Suprapubic skin (tissue), 3 donors: ENCODE data around the gene NPAS3.

Experiments used
- EP300 ChIP-seq: sonication (generic); formaldehyde crosslinking; IDR thresholded peaks from one replicate; pipeline ENCODE4 v1.6.1; 2017; ENCODE audit warnings: antibody characterized with exemption
- POLR2A ChIP-seq, 2 donors: fragments of 450-650 bp; IDR thresholded peaks; one replicate each; pipeline ENCODE4 v1.6.1; 2017; ENCODE audit warnings: antibody characterized with exemption in 2 of 2, mild to moderate bottlenecking in 2 of 2, moderate library complexity in 2 of 2
- TF ChIP-seq, protein P1 (sequence below), 2 donors: fragments of 200-600 bp in 1 of 2; fragments of 450-650 bp in 1 of 2; sonication (generic) in 1 of 2; IDR thresholded peaks; one replicate each; pipeline ENCODE4 v1.5.1; 2016 to 2019; ENCODE audit warnings: antibody characterized with exemption in 2 of 2, mild to moderate bottlenecking in 1 of 2, moderate library complexity in 1 of 2

- TF ChIP-seq EP300 (no peak), POLR2A (IDR thresholded peaks at IDR 0.05) (no peak)
- TF ChIP-seq, protein P1, sequence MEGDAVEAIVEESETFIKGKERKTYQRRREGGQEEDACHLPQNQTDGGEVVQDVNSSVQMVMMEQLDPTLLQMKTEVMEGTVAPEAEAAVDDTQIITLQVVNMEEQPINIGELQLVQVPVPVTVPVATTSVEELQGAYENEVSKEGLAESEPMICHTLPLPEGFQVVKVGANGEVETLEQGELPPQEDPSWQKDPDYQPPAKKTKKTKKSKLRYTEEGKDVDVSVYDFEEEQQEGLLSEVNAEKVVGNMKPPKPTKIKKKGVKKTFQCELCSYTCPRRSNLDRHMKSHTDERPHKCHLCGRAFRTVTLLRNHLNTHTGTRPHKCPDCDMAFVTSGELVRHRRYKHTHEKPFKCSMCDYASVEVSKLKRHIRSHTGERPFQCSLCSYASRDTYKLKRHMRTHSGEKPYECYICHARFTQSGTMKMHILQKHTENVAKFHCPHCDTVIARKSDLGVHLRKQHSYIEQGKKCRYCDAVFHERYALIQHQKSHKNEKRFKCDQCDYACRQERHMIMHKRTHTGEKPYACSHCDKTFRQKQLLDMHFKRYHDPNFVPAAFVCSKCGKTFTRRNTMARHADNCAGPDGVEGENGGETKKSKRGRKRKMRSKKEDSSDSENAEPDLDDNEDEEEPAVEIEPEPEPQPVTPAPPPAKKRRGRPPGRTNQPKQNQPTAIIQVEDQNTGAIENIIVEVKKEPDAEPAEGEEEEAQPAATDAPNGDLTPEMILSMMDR (IDR thresholded peaks at IDR 0.05) = no peak
Measured at GRCh38 chr14:33755358-33755757, 816.7 kb downstream of the NPAS3 start.
